ENCODE results near the gene GTPBP8. TPM values are rescaled to one million over a fixed set of nuclear protein-coding genes. Genes with fewer than 3 reads are reported as not detected.

GTPBP8 gene
- total RNA-seq = 19.2 TPM

DNA sequence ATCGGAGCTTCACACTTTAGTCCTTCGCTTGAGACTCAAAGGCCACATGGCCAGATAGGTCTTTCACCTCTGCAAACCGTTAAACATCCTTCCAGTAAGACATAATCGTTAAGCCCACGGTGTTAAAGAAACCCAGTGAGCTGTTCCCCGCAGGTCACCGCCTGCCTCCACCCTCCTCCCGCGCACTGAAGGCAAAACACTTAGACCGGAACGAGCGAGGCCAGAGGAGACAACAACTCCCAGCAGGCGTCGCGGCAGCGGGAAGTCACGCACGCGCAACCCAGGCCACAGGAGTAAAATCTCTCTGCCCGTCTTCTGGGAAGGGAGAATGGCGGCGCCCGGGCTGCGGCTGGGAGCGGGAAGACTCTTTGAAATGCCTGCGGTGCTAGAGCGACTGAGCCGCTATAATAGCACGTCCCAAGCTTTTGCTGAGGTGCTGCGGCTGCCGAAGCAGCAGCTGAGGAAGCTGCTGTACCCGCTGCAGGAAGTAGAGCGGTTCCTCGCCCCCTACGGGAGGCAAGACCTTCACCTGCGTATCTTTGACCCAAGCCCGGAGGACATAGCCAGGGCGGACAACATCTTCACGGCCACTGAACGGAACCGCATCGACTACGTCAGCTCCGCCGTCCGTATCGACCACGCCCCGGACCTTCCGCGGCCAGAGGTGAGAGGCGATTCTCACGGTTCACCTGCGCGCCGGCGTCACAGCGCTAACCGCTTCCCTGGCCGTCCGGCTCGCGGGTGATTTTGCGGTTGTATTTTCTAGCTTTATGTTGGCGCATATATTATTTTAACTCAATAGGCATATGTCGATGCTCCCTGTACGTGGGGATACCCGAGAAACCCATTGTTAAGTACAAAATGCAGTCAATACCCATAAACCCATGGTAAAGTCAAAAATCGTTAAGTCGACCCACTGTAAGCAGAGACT, at the start of gene GTPBP8:
TSS of gene GTPBP8 (plus strand) at position 313 of the 931 bp plus-strand sequence. CDS start at position 329, 16 bp downstream.
- no peaks in the 10 kb centered on the region for H3K36me3 ChIP-seq
- H3K4me3 ChIP-seq = peak within 1 kb of the TSS; percentile 80 to 81
- H3K9me3 ChIP-seq = no peaks in the 10 kb centered on the region
- peak in 1 of 2 donors; percentile 92 for DNase-seq (ENCODE audit: extremely low spot score in 2 of 2)
- peaks cover 22% of the 10 kb centered on the region for H3K4me1 ChIP-seq
- H3K27ac ChIP-seq = peak within 1 kb of the TSS; percentile 96
- H3K27me3 ChIP-seq = no peaks in the 10 kb centered on the region
- intact Hi-C loops (cut with DNase I) = no loop called here
- TF ChIP-seq POLR2A (IDR thresholded peaks at IDR 0.05) (peak in 1 of 2 donors; percentile 81), CTCF (IDR thresholded peaks at IDR 0.05) (peak in 1 of 3 experiments; percentile 8), POLR2AphosphoS5 (IDR thresholded peaks at IDR 0.05; ENCODE audit: insufficient read depth in 1 of 2, low read depth in 1 of 2) (peak; percentile 91 to 96)

DNA sequence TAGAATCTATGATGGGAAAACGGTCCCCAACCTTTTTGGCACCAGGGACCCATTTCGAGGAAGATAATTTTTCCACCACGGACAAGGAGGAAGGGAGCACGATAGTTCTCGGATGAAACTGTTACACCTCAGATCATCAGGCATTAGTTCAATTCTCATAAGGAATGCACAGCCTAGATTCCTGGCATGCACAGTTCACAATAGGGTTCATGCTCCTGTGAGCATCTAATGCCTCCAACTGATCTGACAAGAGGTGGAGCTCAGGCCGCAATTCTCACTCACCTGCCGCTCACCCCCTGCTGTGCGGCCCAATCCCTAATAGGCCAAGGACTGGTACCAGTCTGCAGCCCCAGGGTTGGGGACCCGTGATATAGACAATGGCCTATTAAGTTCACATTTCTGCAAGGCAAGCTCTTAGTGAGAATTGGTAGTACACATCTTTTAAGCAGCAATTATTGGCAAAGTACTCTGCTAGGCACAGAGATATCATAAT, 42.4 kb upstream of the GTPBP8 start:
- no peak for TF ChIP-seq POLR2A (IDR thresholded peaks at IDR 0.05)
- TF ChIP-seq CTCF (IDR thresholded peaks at IDR 0.05) = no peak
- no peak for TF ChIP-seq POLR2AphosphoS5 (IDR thresholded peaks at IDR 0.05; ENCODE audit: insufficient read depth in 1 of 2, low read depth in 1 of 2)
- H3K4me3 ChIP-seq = no peak overlapping the region
- H3K27ac ChIP-seq = no peak overlapping the region
- peaks cover 4% of the 10 kb centered on the region for H3K9me3 ChIP-seq
- no peaks in the 10 kb centered on the region for H3K36me3 ChIP-seq
- DNase-seq (ENCODE audit: extremely low spot score in 2 of 2) = no peak
- H3K27me3 ChIP-seq = no peaks in the 10 kb centered on the region
- no peaks in the 10 kb centered on the region for H3K4me1 ChIP-seq
- intact Hi-C loops (cut with DNase I) = no loop called here

DNA sequence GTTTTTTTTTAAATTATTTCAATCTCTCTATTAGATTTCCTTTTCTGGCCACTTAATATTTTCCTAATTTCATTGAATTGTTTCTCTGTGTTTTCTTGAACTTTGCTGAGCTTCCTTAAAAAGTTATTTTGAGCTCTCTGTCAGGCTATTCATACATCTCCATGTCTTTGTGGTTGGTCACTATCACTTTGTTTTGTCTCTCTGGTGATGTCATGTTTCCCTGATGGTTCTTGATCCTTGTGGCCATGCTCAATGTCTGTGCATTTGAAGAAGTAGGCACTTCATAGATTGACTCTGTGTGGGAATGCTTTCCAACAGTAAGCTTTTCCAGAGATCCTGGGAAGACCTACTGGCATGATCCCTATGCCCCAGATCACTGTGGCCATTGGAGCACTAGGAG, 34.4 kb upstream of the GTPBP8 start:
- H3K9me3 ChIP-seq = no peaks in the 10 kb centered on the region
- H3K4me3 ChIP-seq = no peak overlapping the region
- intact Hi-C loops (cut with DNase I) = no loop called here
- no peak overlapping the region for H3K27ac ChIP-seq
- no peaks in the 10 kb centered on the region for H3K27me3 ChIP-seq
- TF ChIP-seq POLR2AphosphoS5 (IDR thresholded peaks at IDR 0.05; ENCODE audit: insufficient read depth in 1 of 2, low read depth in 1 of 2) (no peak), POLR2A (IDR thresholded peaks at IDR 0.05) (no peak), CTCF (IDR thresholded peaks at IDR 0.05) (no peak)
- no peaks in the 10 kb centered on the region for H3K4me1 ChIP-seq
- no peak for DNase-seq (ENCODE audit: extremely low spot score in 2 of 2)
- H3K36me3 ChIP-seq = no peaks in the 10 kb centered on the region

- no peaks in the 10 kb centered on the region for H3K9me3 ChIP-seq
- intact Hi-C loops (cut with DNase I) = no loop called here
- no peaks in the 10 kb centered on the region for H3K27me3 ChIP-seq
- H3K36me3 ChIP-seq = no peaks in the 10 kb centered on the region
- DNase-seq (ENCODE audit: extremely low spot score in 2 of 2) = no peak
- H3K4me1 ChIP-seq = no peaks in the 10 kb centered on the region
- TF ChIP-seq POLR2A (IDR thresholded peaks at IDR 0.05) = no peak
- TF ChIP-seq CTCF (IDR thresholded peaks at IDR 0.05) = no peak
- TF ChIP-seq POLR2AphosphoS5 (IDR thresholded peaks at IDR 0.05; ENCODE audit: insufficient read depth in 1 of 2, low read depth in 1 of 2) = no peak
- no peak overlapping the region for H3K27ac ChIP-seq
- no peak overlapping the region for H3K4me3 ChIP-seq
These were observed 31.8 kb upstream of the GTPBP8 start for GRCh38 chr3:112958811-112959560.

Measured in vagina (tissue), 2 donors.